Omental fat pad (tissue), 4 donors: ENCODE results near the gene ARHGAP24. TPM values are rescaled to one million over a fixed set of nuclear protein-coding genes. Genes with fewer than 3 reads are reported as not detected.

ENCODE experiments used
- ATAC-seq: fragments of 150-250 bp; one replicate; pipeline ENCODE4 v1.9.1; 2016; ENCODE audit warnings: mild to moderate bottlenecking, moderate library complexity; ENCODE audit not compliant: low FRiP score
- DNase-seq: peaks from one replicate; pipeline ENCODE4 v3.0.0-alpha.2; 2019; ENCODE audit warnings: low spot score
- total RNA-seq, 4 donors: library from RNA; depleted of rRNA; stranded (reverse); fragments of >200 nt; gene quantifications; one replicate each; pipeline ENCODE4 v1.1.0, GENCODE V29; 2016
- TF ChIP-seq, protein P1 (sequence below), 3 donors: fragments of 450-650 bp; IDR thresholded peaks; one replicate each; pipeline ENCODE4 v1.5.1; 2016 to 2017; ENCODE audit warnings: antibody characterized with exemption in 3 of 3, mild to moderate bottlenecking in 3 of 3, moderate library complexity in 2 of 3

ARHGAP24 gene
- total RNA-seq, 4 donors from 2014 or later = 42.3 to 57.2 (median 52.8) TPM

DNA sequence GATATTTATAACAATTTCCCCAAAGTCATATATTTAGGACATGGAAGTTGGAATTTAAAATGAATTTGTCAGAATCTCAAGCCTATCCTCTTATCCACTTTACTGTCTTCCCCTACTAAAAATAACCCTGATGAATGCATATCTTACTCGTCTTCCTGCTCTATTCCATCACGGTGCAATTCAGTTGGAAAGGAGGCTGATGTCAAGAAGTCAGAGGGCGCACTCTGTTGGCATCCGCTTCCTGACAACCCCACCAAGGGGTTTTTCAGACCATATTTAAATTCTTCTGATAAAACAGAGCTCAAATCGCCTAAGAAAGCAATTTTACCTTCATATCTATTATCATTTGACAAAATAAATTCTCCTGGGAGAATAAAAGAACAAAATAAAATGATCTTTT is 233.5 kb downstream of the ARHGAP24 start:
- ATAC-seq (no peak), DNase-seq (no peak)

DNA sequence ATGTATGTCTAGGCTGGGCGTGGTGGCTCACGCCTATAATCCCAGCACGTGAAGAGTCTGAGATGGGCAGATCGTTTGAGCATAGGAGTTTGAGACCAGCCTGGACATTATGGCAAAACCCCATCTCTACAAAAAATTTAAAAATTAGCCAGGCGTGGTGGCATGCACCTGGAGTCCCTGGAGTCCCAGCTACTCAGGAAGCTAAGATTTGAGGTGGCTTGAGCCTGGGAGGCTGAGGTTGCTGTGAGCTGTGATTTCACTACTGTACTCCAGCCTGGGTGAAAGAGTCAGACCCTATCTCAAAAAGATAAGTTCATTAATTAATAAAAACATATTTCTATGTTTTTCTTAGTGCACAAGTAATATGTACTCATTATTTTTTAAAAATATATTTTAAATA is 238.1 kb downstream of the ARHGAP24 start:
- DNase-seq (no peak), ATAC-seq (no peak)
- TF ChIP-seq, protein P1, sequence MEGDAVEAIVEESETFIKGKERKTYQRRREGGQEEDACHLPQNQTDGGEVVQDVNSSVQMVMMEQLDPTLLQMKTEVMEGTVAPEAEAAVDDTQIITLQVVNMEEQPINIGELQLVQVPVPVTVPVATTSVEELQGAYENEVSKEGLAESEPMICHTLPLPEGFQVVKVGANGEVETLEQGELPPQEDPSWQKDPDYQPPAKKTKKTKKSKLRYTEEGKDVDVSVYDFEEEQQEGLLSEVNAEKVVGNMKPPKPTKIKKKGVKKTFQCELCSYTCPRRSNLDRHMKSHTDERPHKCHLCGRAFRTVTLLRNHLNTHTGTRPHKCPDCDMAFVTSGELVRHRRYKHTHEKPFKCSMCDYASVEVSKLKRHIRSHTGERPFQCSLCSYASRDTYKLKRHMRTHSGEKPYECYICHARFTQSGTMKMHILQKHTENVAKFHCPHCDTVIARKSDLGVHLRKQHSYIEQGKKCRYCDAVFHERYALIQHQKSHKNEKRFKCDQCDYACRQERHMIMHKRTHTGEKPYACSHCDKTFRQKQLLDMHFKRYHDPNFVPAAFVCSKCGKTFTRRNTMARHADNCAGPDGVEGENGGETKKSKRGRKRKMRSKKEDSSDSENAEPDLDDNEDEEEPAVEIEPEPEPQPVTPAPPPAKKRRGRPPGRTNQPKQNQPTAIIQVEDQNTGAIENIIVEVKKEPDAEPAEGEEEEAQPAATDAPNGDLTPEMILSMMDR (IDR thresholded peaks at IDR 0.05) = no peak

More for the DNA sequence above, 233.5 kb downstream of the ARHGAP24 start:
- TF ChIP-seq, protein P1 (IDR thresholded peaks at IDR 0.05) = no peak

DNA sequence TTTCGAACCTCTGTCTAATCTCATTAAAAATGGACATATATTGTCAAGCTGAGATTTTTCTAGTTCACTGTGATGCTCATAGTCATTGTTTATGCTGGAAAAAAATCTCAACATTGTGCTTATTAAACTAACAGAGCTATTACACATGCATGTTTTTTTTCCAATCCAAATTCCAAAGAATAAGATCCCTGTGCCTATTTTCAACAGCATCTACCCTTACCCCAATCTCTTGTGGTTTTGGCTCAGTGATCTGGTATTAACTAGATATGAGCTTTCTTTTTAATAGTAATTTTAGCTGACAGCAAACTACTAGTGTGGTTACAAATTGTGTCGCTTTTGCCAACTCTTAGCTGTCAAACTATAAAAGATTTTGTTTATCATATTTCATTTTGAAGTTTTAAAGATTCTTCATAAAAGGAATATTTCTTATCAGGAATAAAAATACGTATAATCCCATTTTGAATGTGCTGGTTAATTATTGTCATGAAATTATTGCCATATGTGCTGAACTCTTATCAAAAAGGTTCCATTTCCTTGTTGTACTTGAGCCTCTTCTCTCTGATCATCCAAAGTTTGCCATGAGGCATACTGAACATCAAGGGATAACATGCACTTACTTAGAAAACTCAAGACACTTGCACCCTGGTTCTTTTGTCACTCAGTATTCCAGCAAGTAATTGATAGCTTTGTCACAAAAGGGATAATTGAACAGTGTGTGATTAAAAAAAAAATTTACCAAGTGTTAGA is 241.2 kb downstream of the ARHGAP24 start:
- DNase-seq = no peak
- no peak for ATAC-seq
- TF ChIP-seq, protein P1 (IDR thresholded peaks at IDR 0.05) = no peak

DNA sequence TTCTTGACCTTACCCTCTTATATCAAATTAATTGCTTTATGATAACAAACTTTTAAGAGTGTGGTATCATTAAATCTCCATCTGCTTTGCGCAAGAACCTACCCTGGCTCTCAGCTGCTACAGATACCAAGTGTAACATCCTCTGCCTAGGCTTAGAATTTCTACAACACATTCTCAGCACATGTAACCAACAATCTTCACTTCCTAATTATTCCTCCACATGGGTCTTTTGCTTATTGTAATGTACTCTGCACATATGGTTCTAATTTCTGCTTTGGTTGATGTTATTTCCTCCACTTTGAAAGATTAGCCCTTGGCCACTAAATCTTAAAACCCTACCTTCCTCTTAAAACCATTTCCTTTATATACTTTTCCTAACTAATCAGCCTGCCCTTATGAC is 242.4 kb downstream of the ARHGAP24 start:
- TF ChIP-seq, protein P1 (IDR thresholded peaks at IDR 0.05) = no peak
- no peak for ATAC-seq
- DNase-seq = no peak

DNA sequence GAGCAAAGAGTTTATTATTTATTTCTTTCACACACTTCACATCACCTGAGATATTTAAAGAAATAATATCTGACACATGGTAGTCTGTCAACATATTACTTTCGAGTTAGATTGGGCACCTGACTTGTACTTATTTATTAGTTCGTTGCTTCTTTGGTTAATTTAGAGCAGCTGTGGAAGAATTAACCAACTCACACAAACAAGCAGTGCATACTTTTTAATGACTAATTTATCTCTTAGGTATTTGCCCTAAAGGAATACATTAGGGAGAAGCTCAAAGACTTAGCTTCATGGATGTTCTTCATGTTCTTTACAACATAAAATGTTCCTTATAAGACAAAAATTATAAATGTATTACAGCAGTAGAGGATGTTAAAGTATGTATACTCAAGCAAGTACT is 242.9 kb downstream of the ARHGAP24 start:
- no peak for DNase-seq
- TF ChIP-seq, protein P1 (IDR thresholded peaks at IDR 0.05) = no peak
- ATAC-seq = no peak

DNA sequence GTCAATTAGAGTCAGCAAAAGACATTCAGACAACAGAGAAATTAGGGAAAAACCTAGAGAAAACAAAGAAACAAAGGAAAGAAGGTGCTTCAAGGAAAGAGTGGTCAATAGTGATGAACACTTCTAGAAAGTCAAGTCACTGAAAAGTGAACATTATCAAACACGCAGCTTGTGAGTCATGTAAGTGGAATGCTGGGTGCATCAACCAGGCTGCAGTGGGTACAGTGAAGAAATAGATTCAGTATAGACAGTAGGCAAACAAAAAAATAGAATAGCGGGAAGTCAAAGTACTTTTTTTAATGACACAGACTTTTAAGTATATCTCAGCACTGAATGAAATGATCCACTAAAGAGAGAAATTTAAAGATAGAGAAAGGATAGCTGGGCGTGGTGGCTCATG is 245.8 kb downstream of the ARHGAP24 start:
- TF ChIP-seq, protein P1 (IDR thresholded peaks at IDR 0.05) = no peak
- ATAC-seq (no peak), DNase-seq (no peak)

DNA sequence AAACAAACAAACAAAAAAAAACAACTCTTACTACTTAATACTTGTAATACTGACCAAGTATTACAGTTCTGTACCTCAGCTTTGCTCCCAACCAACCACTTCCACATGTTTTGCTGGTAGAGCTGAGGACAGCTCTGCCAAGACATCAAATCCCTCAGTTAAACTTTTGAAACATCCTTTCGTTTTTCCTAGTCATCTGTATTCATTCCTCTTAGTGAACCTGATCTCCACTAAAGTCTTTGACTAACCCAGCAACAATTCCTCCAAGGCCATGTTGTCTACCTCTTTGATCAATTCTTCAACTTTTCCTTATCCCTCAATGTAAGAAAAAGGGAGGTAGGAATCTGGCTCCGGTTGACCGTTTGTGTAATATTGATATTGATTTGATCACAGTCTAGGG is 247.5 kb downstream of the ARHGAP24 start:
- DNase-seq (no peak), ATAC-seq (no peak)
- TF ChIP-seq, protein P1 (IDR thresholded peaks at IDR 0.05) = no peak
